GM18868 (cell line): ENCODE results near the gene ZCCHC2.

Experiments
- ATAC-seq: cut with Tn5 transposase; IDR thresholded peaks from one replicate; pipeline ENCODE4 v1.9.1; 2021; ENCODE audit warnings: mild to moderate bottlenecking, moderate library complexity; ENCODE audit not compliant: unreplicated experiment

The ZCCHC2 gene

DNA sequence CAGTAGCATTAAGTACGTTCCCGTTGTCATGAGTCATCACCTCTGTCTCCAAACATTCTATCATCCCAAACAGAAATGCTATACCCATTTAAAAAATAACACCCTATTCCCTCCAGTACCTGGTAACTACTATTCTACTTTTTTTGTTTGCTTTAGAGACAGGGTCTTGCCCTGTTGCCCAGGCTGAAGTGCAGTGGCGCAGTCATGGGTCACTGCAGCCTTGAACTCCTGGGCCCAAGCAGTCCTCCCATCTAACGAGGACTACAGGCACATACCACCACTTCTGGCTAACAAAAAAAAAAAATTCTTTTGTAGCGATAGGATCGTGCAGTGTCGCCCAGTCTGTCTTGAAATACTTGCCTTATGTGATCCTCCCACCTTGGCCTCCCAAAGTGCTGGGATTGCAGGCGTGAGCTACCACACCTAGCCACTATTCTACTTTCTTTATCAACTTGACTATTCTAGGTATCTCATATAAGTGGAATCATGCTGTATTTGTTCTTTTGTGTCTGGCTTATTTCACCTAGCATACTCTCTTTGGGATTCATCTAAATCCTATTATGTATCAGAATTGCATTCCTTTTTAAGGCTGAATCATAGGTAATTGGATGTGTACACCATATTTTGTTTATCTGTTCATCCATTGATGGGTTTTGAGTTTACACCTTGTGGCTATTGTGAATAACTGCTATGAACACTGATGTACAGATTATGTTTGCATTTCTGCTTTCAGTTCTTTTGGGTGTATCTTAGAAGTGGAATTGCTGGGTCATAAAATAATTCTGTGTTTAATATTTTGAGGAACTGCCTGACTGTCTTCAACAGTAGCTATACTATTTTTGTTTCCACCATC is 14.4 kb downstream of the ZCCHC2 start:
- ATAC-seq, result no peak

DNA sequence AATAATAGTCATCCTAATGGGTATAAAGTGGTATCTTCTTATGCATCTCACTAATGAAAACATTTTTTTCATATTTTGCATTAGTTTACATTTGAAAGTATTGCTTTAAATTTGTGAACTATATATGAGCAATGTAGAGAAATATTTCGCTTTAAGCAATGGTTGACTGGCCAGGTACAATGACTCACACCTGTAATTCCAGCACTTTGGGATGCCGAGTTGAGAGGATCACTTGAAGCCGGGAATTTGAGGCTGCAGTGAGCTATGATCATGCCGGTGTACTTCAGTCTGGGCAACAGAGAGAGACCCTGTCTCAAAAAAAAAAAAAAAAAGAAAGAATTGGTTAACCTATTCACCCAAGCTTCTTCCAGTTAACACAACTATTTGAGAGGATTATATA is 15.1 kb downstream of the ZCCHC2 start:
- no peak for ATAC-seq

DNA sequence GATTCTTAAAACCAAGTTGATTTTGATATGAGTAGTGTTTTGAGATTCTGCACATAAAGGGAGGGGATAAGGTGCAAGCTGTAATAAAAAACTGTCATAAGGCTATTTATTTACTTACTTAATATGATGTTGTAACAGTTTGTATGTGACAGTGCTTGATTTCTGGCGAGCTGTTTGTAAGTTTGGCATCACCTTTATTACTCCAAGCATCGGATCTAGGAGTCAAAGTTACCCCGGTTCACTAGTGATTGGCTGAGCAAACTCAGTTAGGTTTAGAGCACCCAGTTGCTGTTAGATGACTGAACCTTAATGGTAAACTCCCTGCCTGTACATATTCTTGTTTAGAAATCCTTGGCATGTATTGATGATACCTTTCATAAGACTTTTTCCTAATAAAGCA is 16.1 kb downstream of the ZCCHC2 start:
- no peak for ATAC-seq

DNA sequence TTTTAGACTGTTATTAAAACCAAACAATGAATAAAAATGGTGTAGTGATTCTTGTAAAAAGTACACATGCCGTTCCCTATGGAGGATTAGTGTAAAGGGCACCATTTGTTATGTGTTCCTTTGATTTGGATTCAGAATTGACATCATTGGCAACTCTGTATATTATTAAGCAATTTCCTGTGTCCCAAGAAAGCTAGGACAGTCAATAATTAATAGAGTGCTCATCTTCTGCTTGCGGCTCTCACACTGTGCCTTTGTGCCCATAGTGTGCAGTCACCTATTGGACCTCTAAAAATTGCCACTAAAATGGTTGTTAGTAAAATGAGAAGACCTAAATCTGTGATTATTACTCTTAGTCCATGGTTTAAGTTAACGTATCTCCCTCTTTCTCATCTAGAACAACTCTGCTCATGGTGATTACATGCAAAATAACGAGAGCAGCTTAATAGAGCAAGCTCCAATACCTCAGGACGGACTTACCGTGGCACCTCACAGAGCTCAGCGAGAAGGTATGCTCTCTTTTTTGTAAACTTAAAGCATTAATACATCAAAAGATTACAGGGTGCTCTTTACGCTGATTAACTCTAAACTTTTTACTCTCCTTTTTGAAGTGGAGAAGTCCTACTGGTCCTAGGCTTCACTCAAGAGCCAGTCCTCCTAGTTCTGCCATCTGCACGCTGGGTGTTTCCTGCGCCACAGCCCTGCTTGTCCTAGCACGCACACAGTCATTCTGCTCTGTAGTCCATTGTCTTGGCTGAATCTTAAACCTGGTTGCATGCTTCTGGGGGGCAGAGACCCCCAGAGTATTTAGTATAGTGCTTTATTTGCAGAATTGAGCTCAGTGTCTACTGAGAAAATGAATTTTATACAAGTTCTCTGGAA is 16.7 kb downstream of the ZCCHC2 start:
- ATAC-seq, result no peak

DNA sequence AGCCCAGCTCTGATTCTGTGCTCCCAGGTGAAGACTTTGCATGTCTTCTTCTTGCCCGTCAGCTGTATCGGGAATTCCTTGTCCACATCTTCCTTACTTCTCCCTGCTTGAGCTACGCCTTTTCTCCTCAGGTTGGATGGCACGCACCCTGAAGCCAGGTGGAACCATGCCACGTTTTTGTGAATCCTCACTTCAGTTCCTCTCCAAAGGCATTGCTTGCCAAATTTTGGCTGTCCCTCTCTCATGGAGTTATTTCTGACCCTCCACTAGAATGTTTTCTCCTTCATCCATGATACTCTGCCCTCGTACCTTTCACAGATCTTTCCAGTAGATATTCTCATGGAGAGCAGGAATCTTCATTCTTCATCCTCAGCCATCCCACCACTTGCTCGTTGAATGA is 20.2 kb downstream of the ZCCHC2 start:
- ATAC-seq, result no peak

DNA sequence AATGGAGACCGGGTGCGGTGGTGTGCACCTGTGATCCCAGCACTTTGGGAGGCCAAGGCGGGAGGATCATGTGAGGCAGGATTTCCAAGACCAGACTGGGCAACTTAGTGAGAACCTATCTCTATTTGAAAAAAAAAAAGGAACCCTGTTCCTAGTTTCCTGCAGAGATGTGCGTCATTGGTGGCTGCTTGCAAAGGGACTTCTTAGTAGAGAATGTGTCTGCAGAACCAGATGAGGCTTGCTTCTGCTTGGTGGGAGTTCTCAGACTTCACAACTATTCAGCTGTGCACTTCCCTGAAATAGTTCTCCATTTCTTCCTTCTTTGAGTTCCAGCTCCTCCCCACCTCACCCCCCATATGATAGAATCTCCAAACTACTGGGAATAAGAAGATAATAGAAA is 22.3 kb downstream of the ZCCHC2 start:
- no peak for ATAC-seq

DNA sequence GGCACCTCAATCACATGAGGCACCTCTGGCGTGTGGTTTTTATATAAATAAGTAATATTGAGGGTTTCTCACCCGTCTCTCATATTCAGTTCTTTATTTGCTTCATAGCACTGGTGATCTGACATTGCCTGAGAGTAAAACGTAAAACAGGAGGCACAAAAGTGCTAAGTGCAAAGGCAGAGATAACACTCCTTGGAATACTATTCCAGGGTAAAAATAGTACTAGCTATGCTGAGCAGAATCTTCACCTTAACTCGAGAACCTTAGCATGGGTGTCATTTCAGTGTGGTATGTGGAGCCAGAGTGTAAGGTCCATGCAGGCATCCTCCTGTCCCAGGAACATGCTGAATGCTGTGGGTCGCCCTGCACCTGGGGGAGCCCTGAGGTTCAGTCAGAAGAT is 26.9 kb downstream of the ZCCHC2 start:
- no peak for ATAC-seq

DNA sequence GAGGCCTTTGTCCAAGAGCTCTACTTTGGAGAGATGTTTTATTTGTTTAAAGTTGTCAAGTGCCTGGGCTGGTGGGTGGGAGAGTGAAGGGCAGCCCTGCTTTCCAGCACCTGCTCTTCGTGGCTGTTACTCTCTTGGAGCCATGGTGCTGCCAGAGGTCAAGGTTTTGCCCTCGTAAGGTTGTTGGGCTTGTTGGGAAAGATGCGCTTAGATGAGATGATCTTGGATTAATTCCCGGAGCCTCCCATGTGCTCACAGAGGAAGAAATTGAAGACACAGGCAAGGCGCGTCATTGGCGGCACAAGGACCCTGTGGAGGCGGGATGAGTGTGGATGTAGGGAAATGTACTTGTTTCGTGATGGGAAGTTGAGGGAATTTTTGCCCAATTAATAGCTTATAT is 27.9 kb downstream of the ZCCHC2 start:
- no peak for ATAC-seq

DNA sequence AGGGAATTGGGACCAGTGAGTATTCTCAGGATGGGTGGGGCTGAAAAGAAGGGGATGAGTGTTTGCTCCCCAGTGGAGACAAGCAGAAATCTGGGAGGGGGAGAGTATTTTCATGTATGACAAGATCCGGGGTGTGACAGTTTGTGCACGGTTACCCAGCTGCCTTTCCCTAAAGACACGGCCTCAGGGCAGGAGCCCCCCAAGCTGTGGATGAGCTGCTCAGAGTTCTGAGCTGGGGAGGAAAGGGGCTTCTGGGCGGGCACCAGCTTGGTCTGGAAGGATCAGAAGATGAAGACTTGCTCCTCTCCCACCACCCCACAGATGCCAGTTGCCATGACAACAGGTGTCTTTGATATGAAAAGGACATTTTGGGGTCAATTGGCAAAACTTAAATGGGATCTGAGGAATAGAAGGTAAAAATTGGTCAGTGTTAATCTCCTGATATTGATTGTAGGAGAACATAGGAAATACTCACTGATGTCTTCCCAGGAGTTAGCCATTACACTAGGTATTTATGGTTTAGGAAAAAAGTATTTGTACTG is 29.2 kb downstream of the ZCCHC2 start:
- ATAC-seq, result no peak

DNA sequence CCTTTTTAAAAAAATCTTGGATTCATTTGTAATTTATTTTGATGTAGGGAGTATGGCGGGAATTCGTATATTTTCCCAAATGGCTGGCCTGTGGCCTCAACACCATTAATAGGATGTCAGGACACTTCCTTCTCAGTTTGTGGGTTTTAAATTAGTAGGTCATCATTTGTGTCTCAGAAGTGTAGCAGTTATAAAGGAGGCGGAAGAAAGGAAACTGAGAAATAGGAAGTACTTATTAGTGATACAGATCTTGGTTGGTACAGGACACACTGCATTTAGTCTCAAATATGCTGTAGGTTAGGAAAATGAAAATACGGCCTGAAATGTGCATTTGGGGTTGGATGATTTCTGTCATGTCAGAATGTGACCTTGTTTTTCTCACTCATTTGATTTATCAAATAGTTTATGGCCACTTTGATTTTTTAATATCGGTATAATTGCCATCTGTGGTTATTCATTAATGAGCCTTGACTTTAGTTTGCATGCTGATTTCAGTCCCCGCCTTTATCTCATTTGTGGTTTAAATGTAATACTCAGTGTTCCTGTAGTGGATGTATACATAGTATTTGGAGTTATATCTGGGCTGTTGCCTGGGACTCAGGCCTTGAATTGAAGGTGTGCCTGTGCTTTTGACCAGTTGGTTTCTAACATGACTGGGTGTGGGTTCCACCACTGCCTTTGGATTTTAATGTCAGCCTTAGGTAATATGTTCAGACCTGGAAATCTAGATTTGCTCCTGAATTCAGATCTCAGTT is 31.4 kb downstream of the ZCCHC2 start:
- ATAC-seq, result peak; percentile 67

DNA sequence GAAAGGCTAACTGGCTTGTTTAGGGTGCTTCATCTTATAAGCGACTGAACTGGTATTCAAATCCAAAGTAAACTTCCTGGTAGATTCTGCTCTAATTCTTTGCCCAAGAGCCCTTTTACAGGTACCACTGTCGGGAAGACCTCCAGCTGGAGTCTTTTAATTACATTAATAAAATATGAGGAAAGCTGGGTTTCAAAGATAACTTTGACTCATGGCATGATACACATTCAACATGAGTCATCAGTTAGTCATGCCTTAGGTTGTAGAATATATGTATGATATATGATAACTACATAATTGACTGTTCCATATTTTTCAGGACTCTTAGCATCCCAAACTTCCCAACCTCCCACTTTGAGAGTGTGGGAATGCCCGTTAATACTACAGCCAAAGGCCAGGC is 32.3 kb downstream of the ZCCHC2 start:
- no peak for ATAC-seq

DNA sequence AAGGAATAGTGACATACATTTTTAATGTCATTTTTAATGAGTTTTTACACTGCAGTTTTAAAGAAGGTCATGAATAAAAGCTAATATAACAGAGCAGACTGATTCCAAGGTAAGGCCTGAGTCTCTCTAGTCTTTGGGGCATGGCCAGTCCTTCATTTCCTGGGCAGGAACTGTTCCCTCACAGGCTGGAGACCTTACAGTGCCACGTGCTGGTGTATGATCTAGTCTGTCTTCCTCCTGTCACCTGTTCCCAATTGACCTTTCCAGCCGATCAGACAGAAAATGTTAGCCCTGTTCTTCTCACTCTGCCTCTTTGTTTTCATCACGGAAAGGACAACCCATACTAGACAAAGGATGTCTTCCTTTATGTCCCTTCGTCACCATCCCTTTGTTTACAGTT is 33.6 kb downstream of the ZCCHC2 start:
- no peak for ATAC-seq

DNA sequence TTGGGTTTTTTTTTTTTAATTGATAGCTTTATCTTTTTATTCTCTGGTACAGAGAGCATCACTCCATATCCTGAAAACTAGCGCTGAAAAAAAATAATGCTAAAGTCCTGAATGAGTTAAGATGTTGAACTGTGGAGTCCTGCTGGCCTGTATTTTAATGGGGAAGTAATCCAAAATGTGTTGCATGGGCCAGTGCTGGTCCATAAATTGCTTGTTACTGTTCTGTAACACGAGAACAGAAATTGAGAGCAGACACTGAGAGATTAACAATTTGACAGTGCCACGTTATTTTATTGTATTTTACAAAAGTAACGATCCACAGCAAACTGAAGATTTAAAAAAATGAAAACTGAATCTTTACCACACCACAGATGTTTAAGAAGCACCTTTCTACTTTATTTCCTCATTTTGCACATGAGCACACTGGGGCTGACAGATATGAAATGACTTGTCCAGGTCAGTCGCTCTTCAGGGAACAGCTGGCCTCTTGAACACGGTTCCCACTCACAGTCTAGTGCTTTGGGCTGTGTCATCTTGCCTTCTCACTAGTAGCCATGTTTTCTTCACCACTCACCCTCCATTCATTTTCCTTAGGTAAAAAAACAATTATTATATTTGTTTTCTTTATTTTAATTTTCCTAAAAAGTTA is 35.3 kb downstream of the ZCCHC2 start:
- ATAC-seq, result peak; percentile 73

DNA sequence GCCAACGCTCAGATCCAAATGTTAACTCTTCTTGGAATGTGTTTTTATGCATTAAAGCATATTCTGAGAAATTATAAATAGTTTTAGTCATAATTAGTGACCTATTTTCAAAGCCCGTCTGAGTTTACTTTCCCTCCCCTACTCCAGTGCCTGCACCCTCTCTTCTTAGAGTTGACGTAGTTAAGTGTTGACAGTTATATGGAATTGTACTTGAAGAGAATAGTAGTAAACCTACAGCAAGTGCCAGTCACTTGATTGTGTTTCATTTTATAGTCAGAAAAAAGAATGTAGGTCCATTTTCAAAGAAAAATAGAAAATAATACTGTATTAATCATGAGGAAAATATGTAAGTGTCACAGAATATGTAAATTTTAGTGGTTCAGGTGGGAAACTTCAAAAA is 41.2 kb downstream of the ZCCHC2 start:
- ATAC-seq, result no peak

DNA sequence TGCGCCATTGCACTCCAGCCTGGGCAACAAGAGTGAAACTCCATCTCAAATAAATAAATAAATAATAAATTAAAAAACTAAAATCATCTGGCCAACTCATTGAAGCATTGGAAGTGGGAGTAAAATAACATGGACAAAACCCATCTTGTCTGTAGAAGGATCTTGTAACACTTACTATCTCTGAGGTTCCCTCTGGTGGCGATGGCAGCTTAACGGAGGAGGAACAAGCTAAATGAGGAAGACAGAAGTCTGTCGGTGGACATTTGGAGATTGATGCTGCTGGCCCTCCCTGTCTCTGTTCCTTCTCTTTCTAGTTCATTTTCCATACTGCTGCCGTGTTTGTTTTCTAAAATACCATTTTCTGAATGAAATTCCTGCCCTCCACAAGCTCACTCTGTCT is 43.4 kb downstream of the ZCCHC2 start:
- ATAC-seq, result no peak

DNA sequence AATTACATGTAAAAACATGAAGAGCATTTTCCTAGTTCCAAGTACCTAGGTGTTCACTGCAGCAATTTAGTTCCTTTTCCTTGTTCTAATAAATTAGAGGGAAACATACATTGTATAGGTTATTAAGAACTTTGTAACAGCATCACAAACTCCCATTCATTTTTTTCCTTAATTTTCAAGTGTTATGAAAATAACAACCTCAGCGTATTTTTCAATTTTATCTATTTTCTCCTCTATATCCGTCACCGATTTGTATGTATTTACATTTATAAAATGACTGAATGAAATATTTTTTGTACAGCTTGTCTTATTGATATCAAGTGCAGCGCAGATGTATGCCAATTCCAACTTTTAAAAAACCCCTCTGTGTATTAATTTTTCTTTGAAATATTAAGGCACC is 44.0 kb downstream of the ZCCHC2 start:
- no peak for ATAC-seq

DNA sequence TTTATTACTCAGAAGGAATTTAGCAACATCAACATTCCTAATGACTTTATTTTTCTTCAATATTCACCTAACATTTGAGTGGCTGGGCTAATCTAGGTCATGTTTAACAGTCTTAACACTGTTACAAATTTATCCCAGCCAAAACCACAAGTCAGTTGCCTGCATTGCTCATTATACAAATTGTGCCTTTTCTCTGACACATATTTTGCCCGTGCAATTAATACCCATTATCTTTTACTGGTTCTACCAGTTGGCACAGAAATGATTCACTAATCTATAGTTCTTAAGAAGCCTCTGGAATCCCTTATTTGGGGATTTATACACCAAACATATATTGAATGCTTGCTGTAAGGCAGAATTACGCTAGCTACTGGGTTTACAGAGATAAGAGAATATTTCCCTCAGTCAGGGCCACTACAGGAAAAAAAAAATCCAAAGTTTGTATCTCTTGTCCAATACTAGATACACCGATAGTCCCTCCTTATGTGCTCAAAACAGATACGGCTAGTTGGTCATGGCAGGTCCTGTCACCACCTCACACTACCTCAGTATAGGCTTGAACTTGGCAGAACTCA is 46.3 kb downstream of the ZCCHC2 start:
- ATAC-seq, result no peak

DNA sequence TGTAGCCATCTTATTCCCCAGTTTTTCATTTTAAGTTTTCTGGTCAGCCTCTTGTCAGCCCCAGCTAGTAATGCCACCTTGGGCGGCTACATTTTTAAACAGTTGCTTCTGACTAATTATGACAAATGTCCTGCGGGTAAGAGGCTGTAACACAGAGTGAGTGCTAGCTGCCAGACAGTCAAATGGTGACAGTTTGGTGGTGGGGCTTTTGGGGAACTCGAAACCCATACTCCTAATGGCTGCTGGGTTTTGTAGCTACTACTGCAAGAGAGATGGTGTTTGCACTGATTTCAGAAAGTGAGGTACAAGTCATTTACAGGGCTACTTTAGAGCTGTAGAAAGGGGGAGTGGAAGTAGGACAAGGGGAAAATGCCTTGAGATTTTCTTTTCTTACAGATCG is 48.2 kb downstream of the ZCCHC2 start:
- no peak for ATAC-seq

DNA sequence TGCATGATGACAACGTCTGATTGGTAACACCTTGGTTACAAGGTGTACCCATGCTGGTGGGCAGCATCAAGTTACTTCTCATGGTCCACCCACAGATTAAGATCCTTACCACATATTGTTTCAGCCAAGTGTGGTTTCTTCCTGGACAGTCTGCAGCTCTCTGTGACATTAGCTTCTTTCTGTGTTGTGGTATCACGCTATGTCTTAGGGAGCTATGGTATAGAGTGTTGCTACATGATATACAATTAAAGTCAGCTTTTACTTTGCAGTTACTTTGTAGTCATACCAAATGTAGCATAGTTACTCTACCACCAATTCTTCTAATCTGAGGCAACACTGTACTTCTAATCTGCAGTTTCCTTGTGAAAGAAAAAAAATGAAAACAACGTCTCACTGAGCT is 48.8 kb downstream of the ZCCHC2 start:
- no peak for ATAC-seq

DNA sequence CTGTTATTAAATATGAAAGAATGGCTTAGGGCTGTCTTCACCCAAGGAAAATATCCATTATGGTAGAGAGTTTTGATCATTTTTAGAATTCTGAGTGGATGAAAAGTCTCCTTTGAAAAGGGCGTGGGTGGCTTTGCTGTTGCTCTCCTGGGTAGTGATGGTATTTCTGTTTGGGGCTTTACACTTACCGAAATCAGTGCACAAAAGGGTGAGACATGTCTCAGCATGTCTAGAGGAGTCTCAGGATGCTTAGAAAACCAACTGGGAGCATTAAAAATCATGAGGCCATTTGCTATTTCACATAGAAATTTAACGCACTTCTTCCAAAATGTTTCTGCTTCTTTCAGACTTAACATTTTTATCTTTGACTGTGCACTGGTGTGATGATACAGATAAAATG is 49.6 kb downstream of the ZCCHC2 start:
- no peak for ATAC-seq
